Hypothalamus (tissue), 51 donors: ENCODE measurements around the gene NOS2.

Source experiments
- DNase-seq, 51 donors: peaks; one replicate each; lab custom pipeline; 2025; lab: John Stamatoyannopoulos, UW

NOS2 gene

DNA sequence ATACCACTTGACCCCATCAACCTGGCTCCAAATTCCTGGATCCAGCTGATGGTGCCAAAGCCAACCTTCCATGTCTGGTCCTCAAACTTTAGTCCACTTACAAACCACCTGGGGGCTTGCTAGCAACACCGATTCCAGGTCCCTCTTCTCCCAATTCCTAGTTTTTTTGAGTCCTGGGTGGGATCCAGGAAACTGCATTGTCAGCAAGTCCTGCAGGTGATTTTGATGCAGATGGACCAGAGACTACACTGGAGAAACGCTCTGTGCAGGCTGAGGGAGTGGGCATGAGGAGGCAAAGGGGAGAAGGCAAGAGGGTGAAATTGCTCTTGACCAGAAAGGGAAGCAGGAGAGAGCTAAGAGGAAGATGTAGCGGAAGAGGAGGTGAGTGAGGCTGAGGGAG lies 21.0 kb upstream of the NOS2 start:
- DNase-seq = no peak

DNA sequence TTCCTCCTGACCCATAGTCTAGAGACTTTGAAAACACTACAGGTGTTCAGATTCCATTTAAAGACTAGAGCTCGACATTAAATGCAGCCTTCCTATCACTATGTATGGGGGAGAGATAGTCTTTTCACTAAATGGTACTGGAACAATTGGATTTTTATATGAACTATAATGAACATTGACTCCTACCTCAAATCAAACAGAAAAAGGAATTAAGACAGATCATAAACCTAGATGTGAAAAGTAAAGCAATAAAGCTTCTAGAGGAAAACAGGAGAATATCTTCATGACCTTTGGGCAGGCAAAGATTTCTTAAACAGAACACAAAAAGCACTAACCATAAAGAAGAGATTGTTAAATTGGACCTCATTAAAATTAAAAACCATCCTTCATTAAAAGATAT lies 18.8 kb upstream of the NOS2 start:
- DNase-seq = no peak

DNA sequence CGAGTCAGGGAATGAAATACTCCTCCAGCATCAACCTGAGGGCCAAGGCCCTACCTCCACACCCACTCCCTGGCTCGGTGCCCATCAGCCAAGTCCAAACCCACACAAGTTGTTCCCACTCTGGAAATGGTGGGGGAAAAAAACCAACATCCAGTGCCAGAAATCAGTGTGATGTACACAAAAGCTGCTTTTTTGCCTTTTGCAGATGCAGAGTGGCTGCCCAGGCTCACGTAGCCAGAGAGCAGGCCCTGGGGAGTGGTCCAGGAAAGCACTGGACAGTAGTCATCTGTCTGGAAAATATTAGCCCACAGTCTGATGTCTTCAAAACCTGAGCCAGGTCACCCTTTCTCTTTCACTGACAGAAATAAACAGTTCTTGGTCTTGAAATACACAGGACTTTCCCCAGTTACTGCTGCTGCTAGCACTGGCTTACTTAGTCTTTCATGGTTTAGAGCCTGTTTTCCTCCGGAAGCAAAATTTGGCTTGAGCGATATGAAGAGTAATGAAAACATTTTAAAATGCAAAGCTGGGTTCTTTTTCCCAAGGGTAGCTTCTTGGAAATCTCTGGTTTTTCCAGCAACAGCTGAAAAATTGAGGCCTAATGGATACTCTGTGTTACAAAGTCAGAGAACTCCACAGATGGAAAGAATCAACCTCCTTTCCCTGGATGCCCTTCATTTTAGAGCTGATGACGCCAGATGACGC lies 18.2 kb upstream of the NOS2 start:
- DNase-seq = peak in 1 of 51 donors; percentile 0

DNA sequence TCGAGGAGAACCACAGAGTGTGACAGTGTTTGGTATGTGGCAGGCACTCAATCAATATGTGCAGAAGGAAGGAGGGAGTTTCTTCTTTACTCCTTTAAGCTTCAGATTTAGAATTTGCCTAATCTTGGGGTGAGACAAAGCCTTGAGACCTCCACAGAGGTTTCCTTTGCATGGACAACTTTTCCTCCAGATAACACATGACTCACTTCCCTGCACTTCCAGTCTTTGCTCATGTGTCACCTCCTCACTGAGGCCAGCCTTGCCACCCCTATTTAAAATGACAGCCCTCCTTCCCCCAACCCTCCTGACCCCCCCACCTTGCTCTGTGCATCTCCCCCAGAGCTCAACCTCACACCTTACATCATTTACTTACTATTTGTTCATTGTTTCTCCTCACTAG lies 17.4 kb upstream of the NOS2 start:
- DNase-seq = no peak

DNA sequence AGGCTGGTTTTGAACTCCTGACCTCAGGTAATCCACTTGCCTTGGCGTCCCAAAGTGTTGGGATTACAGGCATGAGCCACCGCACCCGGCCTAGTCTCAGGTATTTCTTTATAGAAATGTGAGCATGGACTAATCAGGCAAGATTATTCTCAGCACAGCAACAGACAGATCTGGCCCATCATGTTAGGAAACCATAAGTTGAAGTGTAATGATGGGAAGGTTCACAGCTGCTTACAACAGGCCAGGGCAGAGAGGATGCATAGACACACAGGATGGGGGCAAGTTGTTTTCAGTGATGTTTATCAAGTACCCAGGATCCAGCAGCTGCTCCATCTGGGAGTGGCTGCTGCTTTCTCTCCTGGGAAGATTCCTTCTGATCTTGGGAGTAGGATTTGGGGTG lies 16.6 kb upstream of the NOS2 start:
- no peak for DNase-seq

DNA sequence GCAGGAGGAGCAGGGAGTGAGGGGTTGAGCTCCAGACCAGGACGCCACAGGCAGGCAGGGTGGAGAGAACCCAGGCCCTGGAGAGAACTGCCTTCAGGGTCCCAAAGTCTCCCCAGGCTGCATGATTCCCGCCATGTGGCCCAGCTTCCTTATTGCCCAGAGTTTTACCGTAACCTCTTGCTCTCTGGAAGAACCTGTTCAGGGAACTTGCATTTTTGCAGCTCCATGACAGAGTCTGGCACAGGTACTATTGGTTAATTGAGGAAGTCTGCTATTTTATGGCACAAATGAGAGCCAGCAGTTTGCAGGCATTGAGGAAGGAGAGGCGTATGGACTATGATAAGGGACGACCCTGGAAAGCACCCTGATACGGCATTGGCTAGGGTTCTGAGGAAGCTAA lies 11.6 kb upstream of the NOS2 start:
- no peak for DNase-seq

DNA sequence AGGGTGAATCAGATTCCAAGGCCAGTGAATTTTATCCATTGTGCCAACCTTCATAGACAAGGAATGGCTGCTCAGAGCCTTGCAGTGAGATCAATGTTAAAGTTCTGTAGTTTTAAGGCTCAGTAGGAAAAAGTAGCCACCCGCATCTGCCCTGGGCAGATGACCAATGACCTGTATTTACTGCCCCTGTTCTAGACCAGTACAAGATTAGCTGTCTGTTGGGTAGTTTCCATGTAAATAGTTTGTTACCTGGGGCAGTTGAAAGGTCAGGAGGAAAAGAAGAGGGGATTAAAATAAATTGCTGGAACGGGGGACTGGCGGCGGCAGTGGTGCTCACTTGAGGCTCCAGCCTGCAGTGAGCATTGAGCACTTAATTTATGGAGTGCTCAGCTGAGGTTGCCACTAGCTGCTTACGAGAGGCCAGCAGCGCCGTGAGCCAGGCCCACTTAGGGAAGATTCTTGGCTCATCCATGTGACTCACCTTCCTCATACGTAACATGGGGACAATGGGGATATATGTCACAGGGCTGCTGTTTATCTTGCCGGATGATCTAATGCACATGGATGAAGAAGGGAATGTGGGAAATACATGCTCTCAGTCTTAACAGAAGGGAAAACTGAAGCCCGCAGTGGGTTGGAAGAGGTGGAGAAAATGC lies 10.7 kb upstream of the NOS2 start:
- DNase-seq = no peak

DNA sequence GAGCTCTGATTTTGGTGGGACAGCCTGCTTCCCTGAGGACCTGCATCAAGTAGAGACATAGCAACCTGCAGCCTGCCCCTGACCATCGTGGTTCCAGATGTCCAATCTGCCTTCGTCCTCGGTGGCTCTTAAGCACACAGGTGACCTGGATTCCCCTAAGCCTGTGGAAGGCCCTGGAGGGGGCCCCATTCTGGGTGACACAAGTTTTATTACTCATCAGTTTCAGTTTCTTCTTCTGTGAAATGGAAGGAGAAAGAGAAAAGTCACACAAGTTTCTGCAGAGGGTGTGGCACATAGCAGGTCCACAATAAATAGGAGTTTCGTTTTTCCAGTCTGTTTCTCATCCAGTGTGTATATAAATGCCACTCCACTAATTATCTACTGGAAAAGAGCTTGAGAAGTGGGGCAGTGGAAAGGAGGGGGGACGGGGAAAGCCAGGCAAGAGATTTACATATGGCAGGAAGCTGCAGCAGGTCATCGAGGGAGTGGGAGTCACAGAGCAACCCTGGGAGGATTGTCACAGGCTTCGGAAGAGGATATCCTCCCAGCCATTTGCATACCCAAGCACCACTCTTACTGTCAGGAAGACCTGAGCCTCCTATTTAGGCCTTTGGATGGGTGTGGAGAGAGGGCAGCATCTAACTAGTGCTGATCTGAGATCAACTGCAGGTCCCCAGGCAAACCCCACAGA lies 10.0 kb upstream of the NOS2 start:
- DNase-seq = no peak

DNA sequence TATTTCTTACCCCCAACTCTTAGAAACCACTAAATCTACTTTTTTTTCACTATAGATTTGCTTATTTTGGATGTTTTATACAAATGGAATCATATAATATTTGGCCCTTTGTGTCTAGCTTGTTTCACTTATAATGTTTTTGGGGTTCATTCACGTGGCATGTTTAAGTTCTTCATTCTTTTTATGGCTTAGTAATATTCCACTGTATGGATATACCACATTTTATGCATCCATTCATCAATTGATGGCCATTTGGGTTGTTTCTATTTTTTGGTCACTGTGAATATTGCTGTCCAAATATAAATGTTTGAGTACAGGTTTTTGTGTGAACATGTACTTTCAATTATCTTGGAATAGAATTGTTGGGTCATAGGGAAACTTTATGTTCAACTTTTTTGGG lies 9.2 kb upstream of the NOS2 start:
- DNase-seq = no peak

DNA sequence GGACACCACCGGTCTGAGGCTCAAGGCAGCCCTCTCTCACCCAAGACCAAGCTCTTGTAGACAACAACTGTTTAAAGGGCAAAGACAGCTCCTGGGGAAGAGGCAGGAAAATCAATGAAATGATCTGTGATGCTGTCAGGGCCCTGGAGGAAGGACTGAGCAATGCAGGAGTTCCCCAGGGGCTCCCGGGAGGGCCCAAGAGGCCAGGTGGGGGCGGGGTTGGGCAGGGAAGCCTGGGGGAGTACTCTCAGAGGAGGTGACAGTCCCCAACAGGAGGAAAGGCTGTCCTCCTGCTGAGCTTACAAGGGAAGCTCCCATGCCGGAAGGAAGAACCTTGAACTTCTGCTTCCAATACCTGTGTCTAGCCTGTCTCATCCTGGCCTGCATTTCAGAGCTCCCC lies 8.3 kb upstream of the NOS2 start:
- DNase-seq = no peak

DNA sequence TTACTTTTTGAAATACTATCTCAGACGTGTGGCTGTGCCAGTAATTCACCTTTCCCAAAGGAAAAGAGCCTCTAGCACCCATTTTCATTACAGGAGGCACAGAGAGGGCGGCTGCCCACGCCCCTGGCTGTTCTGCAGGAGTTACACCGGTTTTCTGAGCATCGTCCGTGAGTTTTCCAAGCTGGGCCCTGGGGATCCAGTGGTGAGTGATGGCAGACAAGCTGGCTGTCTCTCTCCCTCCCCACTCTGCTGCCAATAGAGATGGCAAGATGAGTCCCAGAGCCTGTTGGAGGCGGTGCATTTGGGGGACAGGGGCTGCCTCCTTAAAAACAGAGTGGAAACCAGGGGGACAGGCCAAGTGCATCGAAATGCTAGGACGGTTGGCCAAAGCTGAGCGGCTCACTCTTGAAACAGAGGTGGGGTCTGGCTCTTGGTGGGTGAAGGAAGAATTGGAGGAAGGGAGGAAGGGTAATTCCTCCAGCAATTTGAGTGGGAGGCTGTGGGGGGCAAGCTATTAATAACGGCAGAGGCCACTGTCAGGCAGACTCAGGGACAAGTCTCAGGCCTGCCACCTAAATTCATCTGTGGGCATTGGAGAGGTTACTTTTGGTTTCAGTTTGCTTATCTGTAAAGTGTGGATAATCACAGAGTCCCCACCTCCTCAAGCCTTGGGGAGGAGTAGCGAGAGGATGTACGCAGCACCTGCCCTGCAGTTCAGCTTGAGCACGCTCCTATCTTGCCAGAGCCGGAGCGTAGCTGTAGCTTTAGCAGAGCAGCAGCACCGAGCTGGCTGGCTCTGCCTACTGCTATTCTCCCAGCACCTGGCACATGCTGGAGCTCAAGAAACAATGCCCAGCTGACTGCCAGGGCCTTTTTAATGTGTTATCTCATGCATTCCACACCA lies 7.5 kb upstream of the NOS2 start:
- no peak for DNase-seq

DNA sequence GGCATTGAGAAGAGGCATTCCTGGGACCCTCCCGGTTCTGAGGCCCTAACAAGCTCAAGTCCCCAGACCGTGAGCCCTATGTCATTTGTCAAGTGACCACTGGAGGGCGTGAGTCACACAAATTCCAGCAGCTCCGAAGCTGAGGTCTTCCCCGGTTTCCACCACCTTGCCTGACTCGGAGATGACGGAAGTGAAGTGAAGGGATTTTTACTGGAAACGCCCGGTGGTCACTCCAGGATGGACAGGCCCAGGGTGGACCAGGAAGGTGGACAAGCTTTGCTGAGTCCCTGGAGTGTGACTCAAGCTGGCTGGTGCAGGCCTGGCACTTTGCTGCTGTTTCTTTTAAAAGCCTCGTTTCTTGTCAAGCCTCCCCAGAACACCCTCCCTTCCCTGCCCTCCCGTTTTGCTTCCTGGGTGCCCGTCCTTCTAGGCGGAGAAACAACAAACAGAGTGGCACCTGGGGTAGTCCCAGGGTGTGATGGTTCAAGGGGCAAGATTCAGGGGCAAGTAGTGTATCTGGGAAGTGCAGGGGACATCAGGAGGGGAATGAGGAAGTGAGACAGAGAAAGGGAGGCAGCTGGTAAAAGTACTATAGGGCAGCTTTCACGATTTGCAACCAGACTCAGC lies 5.3 kb upstream of the NOS2 start:
- peak in 50 of 51 donors; percentile 4 to 83 (median 59) for DNase-seq

DNA sequence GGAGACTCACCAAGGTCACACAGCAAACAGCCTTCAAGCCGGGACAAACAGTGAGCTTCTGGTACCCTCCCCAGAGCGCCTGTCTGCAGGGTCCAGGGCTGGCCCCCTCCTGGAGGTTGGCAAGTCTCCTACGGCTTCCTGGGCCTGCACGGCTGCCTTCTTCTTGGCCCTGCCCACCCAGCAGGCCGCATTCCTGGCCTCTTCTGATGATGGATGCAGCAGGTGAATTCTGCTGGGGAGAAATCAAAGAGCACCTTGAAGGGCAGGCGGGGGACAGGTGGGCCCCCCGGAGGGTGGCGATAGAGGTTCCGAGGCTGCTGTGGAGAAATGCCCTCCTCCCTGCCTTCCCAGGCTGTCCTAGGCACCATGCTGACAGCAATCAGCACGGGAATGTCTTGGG lies 3.8 kb upstream of the NOS2 start:
- no peak for DNase-seq

DNA sequence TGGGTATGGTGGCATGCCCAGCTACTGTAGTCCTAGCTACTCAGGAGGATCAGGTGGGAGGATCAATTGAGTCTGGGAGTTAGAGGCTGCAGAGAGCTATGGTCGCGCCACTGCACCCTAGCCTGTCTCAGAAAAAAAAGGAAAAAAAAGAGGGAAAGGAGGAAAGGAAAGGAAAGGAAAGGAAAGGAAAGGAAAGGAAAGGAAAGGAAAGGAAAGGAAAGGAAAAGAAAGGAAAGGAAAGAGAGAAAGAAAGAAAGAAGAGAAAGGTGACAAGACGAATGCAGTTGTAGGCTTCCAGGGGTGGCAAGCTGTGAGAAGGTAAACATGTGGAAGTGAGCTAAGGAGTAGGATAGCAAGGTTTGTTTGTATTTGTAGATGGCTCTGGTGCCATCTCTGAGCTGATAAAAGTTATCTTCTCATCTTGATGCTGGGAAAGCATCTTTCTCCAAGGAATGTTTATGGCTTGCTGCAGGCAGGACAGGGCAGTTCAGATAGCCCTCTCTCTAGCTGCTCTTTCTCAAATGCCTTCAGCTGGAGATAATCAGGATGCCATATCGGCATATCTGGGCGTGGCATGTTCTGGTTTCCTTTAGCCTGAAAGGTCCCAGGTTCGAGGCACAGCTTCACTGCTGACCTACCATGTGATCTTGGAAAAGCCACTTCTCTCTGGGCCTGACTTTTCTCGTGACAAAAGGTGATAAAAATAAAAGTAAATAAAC lies 2.8 kb upstream of the NOS2 start:
- no peak for DNase-seq

DNA sequence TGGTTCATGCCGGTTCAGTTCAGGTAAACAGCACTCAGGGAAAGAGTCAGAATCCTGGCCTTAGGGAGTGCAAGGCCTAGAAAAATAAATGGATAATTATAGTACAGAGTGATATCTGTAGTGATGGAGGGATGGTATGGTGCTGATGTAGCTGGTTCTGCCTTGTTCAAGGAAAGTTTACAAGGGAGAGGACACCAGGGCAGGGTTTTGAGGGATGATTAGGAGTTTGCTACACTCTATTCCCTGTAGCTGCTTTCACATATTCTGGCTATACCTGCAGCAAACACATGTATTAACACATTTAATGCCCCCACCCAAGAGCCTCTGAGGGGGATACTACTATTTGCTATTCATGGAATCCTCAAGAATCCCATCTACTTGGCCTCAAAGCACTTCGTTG lies 1.7 kb upstream of the NOS2 start:
- no peak for DNase-seq

DNA sequence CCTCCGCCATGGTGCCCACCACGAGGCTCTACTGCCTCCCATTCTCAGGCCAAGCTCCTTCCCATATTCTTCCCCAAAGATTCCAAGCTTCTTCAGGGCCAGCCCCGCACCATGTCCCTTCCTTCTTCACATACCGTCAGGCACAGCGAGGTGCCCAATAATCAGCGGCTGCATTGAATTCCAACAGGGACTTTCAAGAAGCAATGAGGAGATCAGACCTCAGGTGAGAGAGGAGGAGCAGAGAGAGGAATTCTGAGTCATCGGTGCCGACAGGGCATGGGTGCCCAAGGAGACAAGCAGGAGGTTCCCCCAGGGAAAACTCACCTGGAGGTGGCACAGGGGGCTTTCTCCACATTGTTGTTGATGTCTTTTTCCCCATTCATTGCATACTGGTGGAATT lies 2.0 kb downstream of the NOS2 start:
- no peak for DNase-seq

DNA sequence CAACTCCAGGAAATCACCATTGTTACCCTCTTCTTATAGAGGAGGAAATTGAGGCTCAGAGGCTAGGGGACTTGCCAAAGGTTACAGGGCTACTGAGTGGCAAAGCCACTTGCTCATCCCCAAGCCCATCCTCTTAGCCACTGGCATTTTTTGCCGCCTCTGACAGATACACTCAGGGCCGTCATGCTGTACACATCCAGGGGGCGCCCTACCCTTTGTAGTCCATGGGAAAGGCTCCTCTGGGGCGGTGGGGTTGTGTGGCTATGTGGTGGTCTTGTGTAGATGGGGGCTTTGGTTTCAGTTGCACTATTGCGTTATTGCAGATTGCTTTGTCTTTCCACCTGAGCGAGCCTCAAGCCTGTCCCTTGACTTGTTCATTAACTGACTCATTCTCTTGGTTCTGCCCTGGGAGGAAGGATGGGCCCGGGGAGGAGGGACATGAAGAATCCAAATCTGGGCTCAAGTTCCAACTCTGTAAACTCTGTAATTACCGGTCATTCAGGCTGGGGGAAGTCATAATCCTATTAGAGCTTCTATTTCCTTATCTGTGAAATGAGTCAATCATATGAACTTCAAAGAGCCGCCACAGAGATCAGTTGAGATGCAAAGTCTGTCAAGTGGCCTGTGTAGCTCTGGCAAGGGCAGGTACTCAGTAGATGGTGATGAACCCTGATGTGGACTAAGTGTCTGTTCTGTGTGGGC lies 2.8 kb downstream of the NOS2 start:
- DNase-seq = no peak

DNA sequence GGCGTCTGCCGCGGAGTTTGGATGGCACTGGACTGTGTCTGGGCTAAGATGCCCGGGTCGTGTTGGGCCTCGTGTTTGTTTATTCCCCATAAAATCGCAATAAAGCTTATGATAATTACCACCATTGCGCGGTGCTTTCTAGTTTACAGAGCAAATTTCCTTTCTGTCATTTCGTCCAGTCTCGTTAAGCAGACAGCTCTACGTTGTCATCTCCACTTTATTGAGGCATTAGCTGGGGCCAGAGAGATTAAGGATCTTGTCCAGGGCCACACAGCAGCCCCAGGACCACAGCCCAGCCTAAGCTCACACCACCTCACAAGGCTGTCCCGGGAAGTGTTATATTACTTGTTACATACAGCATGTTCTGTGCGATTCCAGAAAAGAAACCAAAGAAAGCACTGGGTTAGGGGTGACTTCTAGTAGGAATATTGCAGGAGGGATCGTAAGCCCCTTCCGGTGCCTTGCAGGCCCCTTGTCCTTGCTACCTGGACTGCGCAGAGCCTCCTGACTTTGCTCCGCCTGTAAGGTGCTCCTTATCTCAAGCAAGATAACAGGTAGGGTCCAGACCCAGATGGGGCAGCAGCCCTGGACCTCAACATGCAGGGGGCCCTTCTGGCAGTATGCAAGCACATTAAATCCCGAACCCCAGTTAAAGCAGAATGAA lies 6.3 kb downstream of the NOS2 start:
- no peak for DNase-seq
